HepG2 (cell line): Measurements from ENCODE around the gene GATAD2B. TPM values are rescaled to one million over a fixed set of nuclear protein-coding genes. Genes with fewer than 3 reads are reported as not detected.

Experiments
- ARID2 ChIP-seq: sonication (generic); formaldehyde crosslinking; IDR thresholded peaks from 2 replicates; pipeline ENCODE4 v1.8.1; 2022; ENCODE audit warnings: mild to moderate bottlenecking, missing genetic modification reagents, borderline replicate concordance
- EED ChIP-seq: sonication (generic); formaldehyde crosslinking; IDR thresholded peaks from 2 replicates; pipeline ENCODE4 v1.5.0; 2020; ENCODE audit warnings: mild to moderate bottlenecking, missing genetic modification reagents
- FOXK1 ChIP-seq: sonication (generic); formaldehyde crosslinking; IDR thresholded peaks from 2 replicates; pipeline ENCODE4 v1.4.0; 2020; ENCODE audit warnings: low read depth, missing genetic modification reagents, borderline replicate concordance
- GABPA ChIP-seq, 2 experiments: IDR thresholded peaks; 2 replicates each; pipeline ENCODE4 v1.6.1; 2011 to 2016; ENCODE audit warnings: low read depth in 2 of 2, low read length in 1 of 2, missing biosample characterization in 1 of 2, missing genetic modification characterization in 1 of 2
- GLI4 ChIP-seq: sonication (generic); formaldehyde crosslinking; IDR thresholded peaks from 2 replicates; pipeline ENCODE4 v1.5.1; 2020; ENCODE audit warnings: missing genetic modification reagents, mild to moderate bottlenecking, moderate library complexity, borderline replicate concordance
- HOXA3 ChIP-seq: sonication (generic); formaldehyde crosslinking; IDR thresholded peaks from 2 replicates; pipeline ENCODE4 v1.5.0; 2020; ENCODE audit warnings: missing genetic modification reagents
- HOXA9 ChIP-seq: sonication (generic); formaldehyde crosslinking; IDR thresholded peaks from 2 replicates; pipeline ENCODE4 v1.8.1; 2022; ENCODE audit warnings: missing genetic modification reagents, mild to moderate bottlenecking, moderate library complexity, borderline replicate concordance
- MAF1 ChIP-seq: sonication (generic); formaldehyde crosslinking; IDR thresholded peaks from 2 replicates; pipeline ENCODE4 v1.5.0; 2020; ENCODE audit warnings: missing genetic modification reagents, borderline replicate concordance
- NFKB2 ChIP-seq: sonication (generic); formaldehyde crosslinking; IDR thresholded peaks from 2 replicates; pipeline ENCODE4 v1.4.0; 2020; ENCODE audit warnings: missing genetic modification reagents, borderline replicate concordance
- RARA ChIP-seq: IDR thresholded peaks from 2 replicates; pipeline ENCODE4 v1.6.1; 2016; ENCODE audit warnings: missing genetic modification reagents, missing compliant biosample characterization
- SOX6 ChIP-seq, 2 experiments: fragments of 450-650 bp in 1 of 2; sonication (generic) in 1 of 2; formaldehyde crosslinking in 1 of 2; IDR thresholded peaks; 2 replicates each; pipeline versions ENCODE4 v1.4.0 to v1.6.1; 2017 to 2020; ENCODE audit warnings: antibody characterized with exemption in 1 of 2, mild to moderate bottlenecking in 1 of 2, missing genetic modification reagents in 1 of 2
- SP140L ChIP-seq: sonication (generic); formaldehyde crosslinking; IDR thresholded peaks from 2 replicates; pipeline ENCODE4 v1.4.0; 2020; ENCODE audit warnings: missing genetic modification reagents, borderline replicate concordance
- ZBTB7B ChIP-seq: sonication (generic); formaldehyde crosslinking; IDR thresholded peaks from 2 replicates; pipeline ENCODE4 v1.4.0; 2020; ENCODE audit warnings: missing genetic modification reagents
- ZFAT ChIP-seq: sonication (generic); formaldehyde crosslinking; conservative IDR thresholded peaks from 2 replicates; pipeline ENCODE4 v1.8.1; 2023; ENCODE audit warnings: missing genetic modification reagents, inconsistent platforms
- ZFYVE20 ChIP-seq: sonication (generic); formaldehyde crosslinking; IDR thresholded peaks from 2 replicates; pipeline ENCODE4 v1.8.0; 2023; ENCODE audit warnings: low read depth, mild to moderate bottlenecking, moderate library complexity, missing genetic modification reagents, borderline replicate concordance
- ZNF101 ChIP-seq: sonication (generic); formaldehyde crosslinking; IDR thresholded peaks from 2 replicates; pipeline ENCODE4 v1.4.0; 2020; ENCODE audit warnings: mild to moderate bottlenecking, low read depth, missing genetic modification reagents, borderline replicate concordance
- ZNF230 ChIP-seq: sonication (generic); formaldehyde crosslinking; IDR thresholded peaks from 2 replicates; pipeline ENCODE4 v1.4.0; 2020; ENCODE audit warnings: mild to moderate bottlenecking, missing genetic modification reagents
- ZNF331 ChIP-seq: sonication (generic); formaldehyde crosslinking; IDR thresholded peaks from 2 replicates; pipeline ENCODE4 v1.4.0; 2020; ENCODE audit warnings: missing genetic modification reagents
- ZNF607 ChIP-seq: sonication (generic); formaldehyde crosslinking; IDR thresholded peaks from 2 replicates; pipeline ENCODE4 v1.5.1; 2020; ENCODE audit warnings: missing genetic modification reagents, mild to moderate bottlenecking, borderline replicate concordance
- ZNF678 ChIP-seq: sonication (generic); formaldehyde crosslinking; IDR thresholded peaks from 2 replicates; pipeline ENCODE4 v1.4.0; 2020; ENCODE audit warnings: mild to moderate bottlenecking, missing genetic modification reagents
- ZNF781 ChIP-seq: sonication (generic); formaldehyde crosslinking; IDR thresholded peaks from 2 replicates; pipeline ENCODE4 v1.5.1; 2020; ENCODE audit warnings: borderline replicate concordance, mild to moderate bottlenecking, missing genetic modification reagents; ENCODE audit errors: not compliant biosample characterization
- ZNF790 ChIP-seq: sonication (generic); formaldehyde crosslinking; IDR thresholded peaks from 2 replicates; pipeline ENCODE4 v1.8.0; 2022; ENCODE audit warnings: missing genetic modification reagents, mild to moderate bottlenecking, borderline replicate concordance
- polyA plus RNA-seq, 8 experiments: library from polyadenylated mRNA; depleted of rRNA in 3 of 8; stranded (reverse) in 7 of 8; unstranded in 1 of 8; fragments of >200 nt; fragmentation: Illumina TruSeq in 4 of 8; extraction: Trizol in 4 of 8; gene quantifications; 2 replicates each; pipeline versions ENCODE4 v1.2.1 to v1.2.3, GENCODE V29; 2011 to 2016; ENCODE audit warnings: low read depth in 4 of 8, missing spikeins in 1 of 8, mixed read lengths in 1 of 8; ENCODE audit not compliant: insufficient read depth in 1 of 8
- total RNA-seq, 5 experiments: library from RNA; depleted of rRNA; stranded (reverse); fragments of >200 nt; fragmentation: Illumina TruSeq; extraction: Trizol; gene quantifications; 2 replicates each; pipeline ENCODE4 v1.2.3, GENCODE V29; 2016; ENCODE audit warnings: low read depth in 1 of 5
- TF ChIP-seq, protein P1 (sequence below): sonication (generic); formaldehyde crosslinking; IDR thresholded peaks from 2 replicates; pipeline ENCODE4 v1.4.0; 2020; ENCODE audit warnings: mild to moderate bottlenecking, missing genetic modification reagents, borderline replicate concordance
- TF ChIP-seq, protein P2 (sequence below): sonication (generic); formaldehyde crosslinking; IDR thresholded peaks from 2 replicates; pipeline ENCODE4 v1.8.0; 2022; ENCODE audit warnings: missing genetic modification reagents, low read depth, mild to moderate bottlenecking, borderline replicate concordance

The GATAD2B gene
- total and polyA plus RNA-seq, 2 of the 13 experiments (the other 11 are each of a cell fraction or from before 2014, with no cell fraction given) = 3.2 to 5.2 TPM

DNA sequence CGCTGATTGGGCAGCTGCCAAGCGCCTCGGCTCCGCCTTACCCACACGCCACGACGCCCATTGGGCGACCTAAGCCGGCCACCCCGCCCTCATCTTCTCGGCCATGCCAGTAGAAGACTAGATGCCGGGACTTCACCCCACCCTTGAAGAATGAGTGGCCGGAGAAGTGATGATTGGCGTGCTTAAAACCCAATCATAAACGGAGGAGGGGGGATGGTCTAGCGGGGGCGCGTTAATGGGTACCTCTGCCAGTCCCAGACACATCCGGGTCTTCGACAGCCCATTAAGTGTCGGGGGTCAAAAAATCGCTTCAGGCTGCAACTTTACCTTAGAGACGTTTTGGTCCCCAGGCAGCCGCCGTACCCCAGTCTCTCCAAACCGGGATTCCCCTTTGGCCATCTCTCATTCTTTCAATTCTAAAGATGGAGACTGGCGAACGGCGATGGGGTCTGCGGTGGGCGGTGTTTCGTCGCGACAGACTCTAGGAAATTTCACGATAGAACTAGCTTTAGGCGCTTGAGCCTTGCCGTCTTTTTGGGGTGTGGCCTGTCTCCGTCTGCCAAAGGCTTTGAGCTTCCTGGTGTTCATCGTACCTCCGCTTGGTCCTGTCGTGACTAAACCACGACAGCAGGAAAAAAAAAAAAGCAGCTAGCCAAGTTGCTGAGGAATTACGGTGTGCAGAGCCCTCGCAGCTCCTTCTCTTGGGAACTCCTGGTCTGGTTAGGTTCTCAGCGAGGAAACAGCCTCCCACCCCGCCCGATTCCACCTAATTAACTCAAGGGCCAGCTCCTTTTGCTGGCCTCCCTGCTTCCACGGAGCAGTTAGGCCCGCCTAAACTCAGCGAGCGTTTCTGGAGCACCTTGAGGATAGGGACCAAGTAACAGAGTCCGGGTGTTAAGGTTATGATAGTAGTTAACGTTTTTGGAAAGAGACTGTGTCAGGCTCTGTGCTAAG lies at the start of gene GATAD2B (continued):
- TF ChIP-seq ZFYVE20 (CRISPR knock-in tag) = no peak
- no peak for TF ChIP-seq ZNF101
- TF ChIP-seq ZNF607 (CRISPR knock-in tag) = no peak; the same call in 1 of the 2 replicates
- TF ChIP-seq ARID2 = no peak
- TF ChIP-seq ZBTB7B (CRISPR knock-in tag) = peak; percentile 90
- 0 out of 2 replicates have a peak, but pooled peaks have one; percentile 42 for TF ChIP-seq ZNF678 (CRISPR knock-in tag)
- 0 out of 2 replicates have a peak, but pooled peaks have one; percentile 34 for TF ChIP-seq ZNF790
- peak; percentile 71; the same call in 1 of the 2 replicates for TF ChIP-seq FOXK1 (CRISPR knock-in tag)
- TF ChIP-seq MAF1 (CRISPR knock-in tag) = no peak
- peak; percentile 51; the same call in 1 of the 2 replicates for TF ChIP-seq NFKB2 (CRISPR knock-in tag)
- TF ChIP-seq ZNF781 = peak; percentile 29
- no peak for TF ChIP-seq SOX6 (IDR thresholded peaks at IDR 0.05)
- TF ChIP-seq SOX6 (CRISPR knock-in tag; IDR thresholded peaks at IDR 0.05) = peak; percentile 44
- TF ChIP-seq HOXA9 (CRISPR knock-in tag) = no peak
- TF ChIP-seq ZNF331 = peak; percentile 70; the same call in 1 of the 2 replicates
- 0 out of 2 replicates have a peak, but pooled peaks have one; percentile 14 for TF ChIP-seq RARA (CRISPR knock-in tag)
- no peak for TF ChIP-seq ZFAT
- TF ChIP-seq, protein P1, sequence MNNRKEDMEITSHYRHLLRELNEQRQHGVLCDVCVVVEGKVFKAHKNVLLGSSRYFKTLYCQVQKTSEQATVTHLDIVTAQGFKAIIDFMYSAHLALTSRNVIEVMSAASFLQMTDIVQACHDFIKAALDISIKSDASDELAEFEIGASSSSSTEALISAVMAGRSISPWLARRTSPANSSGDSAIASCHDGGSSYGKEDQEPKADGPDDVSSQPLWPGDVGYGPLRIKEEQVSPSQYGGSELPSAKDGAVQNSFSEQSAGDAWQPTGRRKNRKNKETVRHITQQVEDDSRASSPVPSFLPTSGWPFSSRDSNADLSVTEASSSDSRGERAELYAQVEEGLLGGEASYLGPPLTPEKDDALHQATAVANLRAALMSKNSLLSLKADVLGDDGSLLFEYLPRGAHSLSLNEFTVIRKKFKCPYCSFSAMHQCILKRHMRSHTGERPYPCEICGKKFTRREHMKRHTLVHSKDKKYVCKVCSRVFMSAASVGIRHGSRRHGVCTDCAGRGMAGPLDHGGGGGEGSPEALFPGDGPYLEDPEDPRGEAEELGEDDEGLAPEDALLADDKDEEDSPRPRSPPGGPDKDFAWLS (CRISPR knock-in tag) = no peak
- no peak for TF ChIP-seq GABPA (IDR thresholded peaks at IDR 0.05; ENCODE audit: low read depth, low read length)
- peak; percentile 67 for TF ChIP-seq GABPA (CRISPR knock-in tag; IDR thresholded peaks at IDR 0.05; ENCODE audit: low read depth)
- peak; percentile 71 for TF ChIP-seq HOXA3 (CRISPR knock-in tag)
- TF ChIP-seq, protein P2, sequence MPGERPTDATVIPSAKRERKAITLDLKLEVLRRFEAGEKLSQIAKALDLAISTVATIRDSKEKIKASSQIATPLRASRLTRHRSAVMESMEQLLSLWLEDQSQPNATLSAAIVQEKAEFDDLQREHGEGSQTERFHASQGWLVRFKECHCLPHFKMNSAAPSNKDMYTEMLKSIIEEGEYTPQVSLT = no peak
- TF ChIP-seq SP140L = peak; percentile 58; the same call in 1 of the 2 replicates
- peak; percentile 63 for TF ChIP-seq ZNF230
- TF ChIP-seq GLI4 (CRISPR knock-in tag) = no peak
- TF ChIP-seq EED (CRISPR knock-in tag) = peak; percentile 64; the same call in 1 of the 2 replicates
